SK-N-MC (cell line): ENCODE results near the gene KIAA1217.

Source experiments
- DNase-seq: peaks from one replicate; pipeline ENCODE4 v3.0.0-alpha.2; 2011; ENCODE audit warnings: low read depth, low spot score
- H3K27ac ChIP-seq: fragments of 200-600 bp; sonication (generic); 2 replicates; pipeline ENCODE4 v1.5.1; 2016; ENCODE audit warnings: mixed run types
- H3K36me3 ChIP-seq: fragments of 200-600 bp; sonication (generic); 2 replicates; pipeline ENCODE4 v1.6.1; 2017; ENCODE audit warnings: antibody characterized with exemption, low read length, mixed read lengths; ENCODE audit not compliant: insufficient read depth
- H3K4me3 ChIP-seq: fragments of 200-600 bp; sonication (generic); 2 replicates; pipeline ENCODE4 v1.5.1; 2016
- H3K9ac ChIP-seq: fragments of 200-600 bp; sonication (generic); 2 replicates; pipeline ENCODE4 v1.8.0; 2017; ENCODE audit warnings: mixed run types, mixed read lengths; ENCODE audit not compliant: insufficient read length
- H3K9me3 ChIP-seq: fragments of 200-600 bp; sonication (generic); 2 replicates; pipeline ENCODE4 v1.6.1; 2017; ENCODE audit warnings: low read depth, mild to moderate bottlenecking, antibody characterized with exemption, low read length, moderate library complexity, mixed read lengths
- EZH2 ChIP-seq: fragments of 200-600 bp; sonication (generic); IDR thresholded peaks from one replicate; pipeline ENCODE4 v1.6.1; 2017; ENCODE audit warnings: antibody characterized with exemption
- FOXP2 ChIP-seq: optimal IDR thresholded peaks from 2 replicates; pipeline ENCODE3; 2011; ENCODE audit warnings: mild to moderate bottlenecking, moderate library complexity; ENCODE audit not compliant: insufficient read depth; ENCODE audit errors: extremely low read length, control extremely low read depth
- POLR2AphosphoS5 ChIP-seq: IDR thresholded peaks from 2 replicates; pipeline ENCODE4 v1.6.1; 2012; ENCODE audit warnings: mild to moderate bottlenecking, low read depth, low read length, borderline replicate concordance

The KIAA1217 gene

GRCh38 chr10:24176658-24177057, 32.3 kb upstream of the KIAA1217 start:
- DNase-seq = no peak
- Histone ChIP-seq H3K36me3 (no peaks in the 10 kb centered on the region), H3K9ac (no peak overlapping the region), H3K27ac (no peak overlapping the region), H3K4me3 (no peak overlapping the region), H3K9me3 (no peaks in the 10 kb centered on the region)
- TF ChIP-seq POLR2AphosphoS5 = no peak
- no peak for TF ChIP-seq FOXP2

GRCh38 chr10:24177636-24178035, 31.3 kb upstream of the KIAA1217 start:
- TF ChIP-seq FOXP2 (no peak), POLR2AphosphoS5 (no peak), EZH2 (no peak)
- DNase-seq = no peak
- no peaks in the 10 kb centered on the region for H3K9me3 ChIP-seq
- H3K27ac ChIP-seq = no peak overlapping the region
- H3K4me3 ChIP-seq = no peak overlapping the region
- H3K9ac ChIP-seq = no peak overlapping the region
- no peaks in the 10 kb centered on the region for H3K36me3 ChIP-seq

GRCh38 chr10:24180891-24181290, 28.0 kb upstream of the KIAA1217 start:
- no peak overlapping the region for H3K27ac ChIP-seq
- H3K9ac ChIP-seq = no peak overlapping the region
- no peak for TF ChIP-seq EZH2
- TF ChIP-seq POLR2AphosphoS5 = no peak
- no peak for TF ChIP-seq FOXP2
- DNase-seq = no peak
- no peaks in the 10 kb centered on the region for H3K9me3 ChIP-seq
- H3K36me3 ChIP-seq = no peaks in the 10 kb centered on the region
- no peak overlapping the region for H3K4me3 ChIP-seq

- no peak overlapping the region for H3K27ac ChIP-seq
Observed at GRCh38 chr10:24184455-24184854, 24.5 kb upstream of the KIAA1217 start.

GRCh38 chr10:24193330-24193729, 15.6 kb upstream of the KIAA1217 start:
- Histone ChIP-seq H3K9ac (no peak overlapping the region), H3K9me3 (no peaks in the 10 kb centered on the region), H3K27ac (no peak overlapping the region), H3K4me3 (no peak overlapping the region), H3K36me3 (no peaks in the 10 kb centered on the region)
- TF ChIP-seq POLR2AphosphoS5 = no peak
- TF ChIP-seq EZH2 = no peak
- TF ChIP-seq FOXP2 = no peak
- DNase-seq = no peak

More at GRCh38 chr10:24184455-24184854, 24.5 kb upstream of the KIAA1217 start:
- Histone ChIP-seq H3K36me3 (no peaks in the 10 kb centered on the region), H3K9me3 (no peaks in the 10 kb centered on the region), H3K4me3 (no peak overlapping the region), H3K9ac (no peak overlapping the region)
- no peak for TF ChIP-seq FOXP2
- TF ChIP-seq EZH2 = no peak
- TF ChIP-seq POLR2AphosphoS5 = no peak
- no peak for DNase-seq

- DNase-seq = no peak
Observed at GRCh38 chr10:24197263-24197662, 11.7 kb upstream of the KIAA1217 start.

GRCh38 chr10:24201503-24202180, 7.3 kb upstream of the KIAA1217 start:
- Histone ChIP-seq H3K36me3 (no peaks in the 10 kb centered on the region), H3K4me3 (no peak overlapping the region), H3K27ac (no peak overlapping the region), H3K9me3 (no peaks in the 10 kb centered on the region), H3K9ac (no peak overlapping the region)
- no peak for TF ChIP-seq POLR2AphosphoS5
- TF ChIP-seq FOXP2 = no peak
- TF ChIP-seq EZH2 = no peak
- no peak for DNase-seq

More at GRCh38 chr10:24197263-24197662, 11.7 kb upstream of the KIAA1217 start:
- Histone ChIP-seq H3K4me3 (peak overlapping the region; percentile 38), H3K9me3 (no peaks in the 10 kb centered on the region), H3K27ac (peak overlapping the region; percentile 71), H3K36me3 (no peaks in the 10 kb centered on the region), H3K9ac (no peak overlapping the region)
- no peak for TF ChIP-seq EZH2
- TF ChIP-seq FOXP2 = no peak
- no peak for TF ChIP-seq POLR2AphosphoS5

- no peak for TF ChIP-seq POLR2AphosphoS5
- TF ChIP-seq EZH2 = no peak
- TF ChIP-seq FOXP2 = no peak
- DNase-seq = no peak
- Histone ChIP-seq H3K9me3 (no peaks in the 10 kb centered on the region), H3K27ac (no peak overlapping the region), H3K36me3 (no peaks in the 10 kb centered on the region), H3K9ac (no peak overlapping the region), H3K4me3 (no peak overlapping the region)
Observed at GRCh38 chr10:24202181-24202570, 6.8 kb upstream of the KIAA1217 start.

GRCh38 chr10:24205821-24206220, 3.1 kb upstream of the KIAA1217 start:
- Histone ChIP-seq H3K9me3 (no peaks in the 10 kb centered on the region), H3K36me3 (no peaks in the 10 kb centered on the region), H3K27ac (peak overlapping the region; percentile 74), H3K4me3 (no peak overlapping the region), H3K9ac (no peak overlapping the region)
- TF ChIP-seq EZH2 (no peak), FOXP2 (no peak), POLR2AphosphoS5 (no peak)
- no peak for DNase-seq
